ENCODE measurements around the gene SYNPO. TPM values are rescaled to one million over a fixed set of nuclear protein-coding genes. Genes with fewer than 3 reads are reported as not detected.

SYNPO gene
- total RNA-seq, 4 donors from 2014 or later = 20.4 to 54.0 (median 39.3) TPM

GRCh38 chr5:150706776-150707390 lies 66.4 kb downstream of the SYNPO start:
- H3K9me3 ChIP-seq = no peaks in the 10 kb centered on the region
- TF ChIP-seq POLR2AphosphoS5 (IDR thresholded peaks at IDR 0.05) = no peak
- TF ChIP-seq POLR2A (IDR thresholded peaks at IDR 0.05; ENCODE audit: low read depth) = no peak
- TF ChIP-seq EP300 (IDR thresholded peaks at IDR 0.05) = no peak
- TF ChIP-seq CTCF (IDR thresholded peaks at IDR 0.05) = no peak
- H3K27me3 ChIP-seq = no peaks in the 10 kb centered on the region
- H3K4me1 ChIP-seq = no peaks in the 10 kb centered on the region
- H3K27ac ChIP-seq (replicated peaks in 1 of 4) = no peak overlapping the region
- H3K4me3 ChIP-seq = no peak overlapping the region
- no peak for DNase-seq (ENCODE audit: extremely low spot score)
- 66% methylated on average over 4 of the region's 4 CpGs for WGBS
- peaks cover 13 to 47% (median 40%) of the 10 kb centered on the region in 4 donors for H3K36me3 ChIP-seq
- intact Hi-C loops (cut with DNase I) = loop anchor here (10.0 kb wide), 1 partner anchor 138 kb away; the partner anchor contains the start of gene IRGM

Other genes with a start within 250 kb of the SYNPO start
- 100 to 1,000 TPM; 270 to 595 (median 555) TPM for gene CD74, start 227.8 kb upstream of the SYNPO start, total RNA-seq
- gene RPS14, start 190.9 kb upstream of the SYNPO start, total RNA-seq = 1,000 to 10,000 TPM; 1,492 to 3,727 (median 2,626) TPM
- 100 to 1,000 TPM in 1 of 4 donors, 10 to 100 TPM in 3; 48.2 to 113 (median 74.5) TPM for gene NDST1, start 132.5 kb upstream of the SYNPO start, total RNA-seq
- 1 to 10 TPM in 1 of 4 donors, under 1 TPM in 2, not detected in 1; 0.17 to 1.2 (median 0.46) TPM for gene MYOZ3, start 20.6 kb downstream of the SYNPO start, total RNA-seq
- gene RBM22, start 60.4 kb downstream of the SYNPO start, total RNA-seq = 10 to 100 TPM; 20.8 to 31.3 (median 22.7) TPM
- gene DCTN4, start 118.4 kb downstream of the SYNPO start, total RNA-seq = 10 to 100 TPM; 48.5 to 59.7 (median 49.3) TPM
- gene SMIM3, start 138.1 kb downstream of the SYNPO start, total RNA-seq = 10 to 100 TPM; 39.9 to 48.4 (median 44.4) TPM
- gene IRGM, start 205.9 kb downstream of the SYNPO start, total RNA-seq = not detected